Measurements from ENCODE around the gene PRKAR1B.

The PRKAR1B gene

GRCh38 chr7:741850-742249 is 14.8 kb upstream of the PRKAR1B start:
- H3K4me3 ChIP-seq (ENCODE audit: low read depth, low read length): no peak overlapping the region

GRCh38 chr7:741191-741671 is 14.2 kb upstream of the PRKAR1B start:
- no peak overlapping the region for H3K4me3 ChIP-seq (ENCODE audit: low read depth, low read length)

GRCh38 chr7:739983-740942 is 13.2 kb upstream of the PRKAR1B start:
- H3K4me3 ChIP-seq (ENCODE audit: low read depth, low read length): no peak overlapping the region

- no peak overlapping the region for H3K4me3 ChIP-seq (ENCODE audit: low read depth, low read length)
These were observed 12.4 kb upstream of the PRKAR1B start for GRCh38 chr7:739455-739982.

DNA sequence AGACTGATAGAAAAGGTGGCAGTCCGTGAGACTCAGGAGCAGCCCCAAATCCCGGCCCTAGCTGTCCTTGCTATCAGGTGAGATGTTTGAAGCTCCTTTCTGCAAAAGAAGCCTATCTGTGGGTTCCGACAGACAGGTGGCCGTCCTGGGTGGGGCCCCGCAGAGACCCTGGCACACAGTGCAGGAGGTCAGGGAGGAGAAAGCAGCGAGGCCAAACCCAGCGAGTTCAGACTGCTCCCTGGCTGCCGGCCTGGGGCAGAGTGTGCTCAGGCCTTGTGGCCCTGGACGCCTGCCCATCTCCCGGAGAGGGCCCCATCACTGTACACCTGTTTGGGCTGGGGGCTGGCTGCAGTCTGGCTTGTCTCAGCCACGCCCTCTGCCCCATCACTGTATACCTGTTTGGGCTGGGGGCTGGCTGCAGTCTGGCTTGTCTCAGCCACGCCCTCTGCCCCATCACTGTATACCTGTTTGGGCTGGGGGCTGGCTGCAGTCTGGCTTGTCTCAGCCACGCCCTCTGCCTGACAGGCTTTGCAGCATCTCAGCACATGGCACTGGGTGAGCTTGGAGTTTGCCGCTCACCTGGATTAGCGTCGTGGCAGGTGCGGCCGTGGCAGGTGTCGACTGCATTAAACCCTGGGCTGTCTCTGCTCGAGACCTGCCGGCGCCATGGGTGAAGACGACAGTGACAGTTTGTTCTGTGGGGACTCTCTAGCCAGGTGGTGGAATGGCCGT is 11.8 kb upstream of the PRKAR1B start:
- H3K4me3 ChIP-seq (ENCODE audit: low read depth, low read length): no peak overlapping the region

GRCh38 chr7:738241-738640 is 11.2 kb upstream of the PRKAR1B start:
- no peak overlapping the region for H3K4me3 ChIP-seq (ENCODE audit: low read depth, low read length)

DNA sequence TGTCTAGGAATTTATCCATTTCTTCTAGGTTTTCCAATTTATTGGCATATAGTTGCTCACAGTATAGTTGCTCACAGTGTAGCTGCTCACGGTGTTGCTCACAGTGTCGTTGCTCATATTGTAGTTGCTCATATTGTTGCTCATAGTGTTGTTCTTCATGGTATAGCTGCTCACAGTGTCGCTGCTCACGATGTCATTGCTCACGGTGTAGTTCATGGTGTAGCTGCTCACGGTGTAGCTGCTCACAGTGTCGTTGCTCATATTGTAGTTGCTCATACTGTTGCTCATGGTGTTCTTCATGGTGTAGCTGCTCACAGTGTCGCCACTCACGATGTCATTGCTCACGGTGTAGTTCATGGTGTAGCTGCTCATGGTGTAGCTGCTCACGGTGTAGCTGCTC is 7.7 kb upstream of the PRKAR1B start:
- H3K4me3 ChIP-seq (ENCODE audit: low read depth, low read length): no peak overlapping the region

DNA sequence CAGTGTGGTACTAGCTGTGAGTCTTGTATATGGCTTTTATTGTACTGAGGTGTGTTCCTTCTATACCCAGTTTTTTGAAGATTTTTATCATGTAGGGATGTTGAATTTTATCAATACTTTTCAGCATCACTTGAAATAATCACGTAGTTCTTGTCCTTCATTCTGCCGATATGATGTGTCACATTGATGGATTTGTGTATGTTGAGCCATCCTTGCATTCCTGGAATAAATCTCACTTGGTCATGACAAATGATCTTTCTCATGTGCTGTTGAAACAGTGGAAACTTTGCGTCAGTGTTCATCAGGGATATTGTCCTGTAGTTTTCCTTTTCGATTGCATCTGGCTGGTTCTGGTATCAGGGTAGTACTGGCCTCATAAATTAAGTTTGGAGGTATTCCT is 7.1 kb upstream of the PRKAR1B start:
- no peak overlapping the region for H3K4me3 ChIP-seq (ENCODE audit: low read depth, low read length)

GRCh38 chr7:732556-732955 is 5.5 kb upstream of the PRKAR1B start:
- no peak overlapping the region for H3K4me3 ChIP-seq (ENCODE audit: low read depth, low read length)

- H3K4me3 ChIP-seq (ENCODE audit: low read depth, low read length): no peak overlapping the region
These were observed 5.0 kb upstream of the PRKAR1B start for GRCh38 chr7:732094-732541.

- no peak overlapping the region for H3K4me3 ChIP-seq (ENCODE audit: low read depth, low read length)
These were observed 4.5 kb upstream of the PRKAR1B start for GRCh38 chr7:731440-732085.

- no peak overlapping the region for H3K4me3 ChIP-seq (ENCODE audit: low read depth, low read length)
These were observed 3.7 kb upstream of the PRKAR1B start for GRCh38 chr7:730501-731439.

- no peak overlapping the region for H3K4me3 ChIP-seq (ENCODE audit: low read depth, low read length)
These were observed 2.3 kb upstream of the PRKAR1B start for GRCh38 chr7:729140-730000.

DNA sequence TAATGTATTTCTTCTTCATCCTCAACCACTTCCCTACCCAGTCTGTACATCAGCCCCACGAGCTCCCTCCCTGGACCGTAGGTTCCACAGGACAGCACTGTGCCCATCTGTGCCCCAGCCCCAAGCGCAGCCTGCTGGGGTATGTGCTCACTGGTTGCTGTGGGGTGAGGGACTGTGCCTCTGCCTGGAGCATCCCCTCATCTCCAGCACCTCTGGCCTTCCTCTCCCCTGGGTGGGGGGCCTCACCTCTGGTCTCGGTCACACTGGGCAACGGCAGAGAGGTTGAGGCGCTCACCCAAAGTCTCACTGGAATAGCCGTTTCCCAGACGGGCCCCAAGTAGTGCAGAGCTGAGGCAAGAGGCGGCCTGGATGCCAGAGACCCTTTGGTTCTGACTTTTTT is 1.5 kb upstream of the PRKAR1B start:
- no peak overlapping the region for H3K4me3 ChIP-seq (ENCODE audit: low read depth, low read length)

GRCh38 chr7:727806-728460 is 852 bp upstream of the PRKAR1B start:
- peak overlapping the region; percentile 17 for H3K4me3 ChIP-seq (ENCODE audit: low read depth, low read length)

GRCh38 chr7:726854-727103 is 302 bp downstream of the PRKAR1B start:
- peak overlapping the region; percentile 53 for H3K4me3 ChIP-seq (ENCODE audit: low read depth, low read length)

GRCh38 chr7:726084-726853 is 812 bp downstream of the PRKAR1B start, which contains the start of gene DNAAF5:
DNAAF5 (plus strand) TSS chr7:726699; CDS start chr7:726721, 22 bp downstream.
- peak within 1 kb of the TSS; percentile 53 for H3K4me3 ChIP-seq (ENCODE audit: low read depth, low read length)

Measured in iPS-11a (cell line).